Neuron (in vitro differentiated cells): Measurements from ENCODE around the gene CFHR2.
"Not testable (repeated sequence)": the region's sequence is repeated elsewhere in the genome, so short reads cannot be mapped to it uniquely, and the experiment has no call there.

Experiments
- H2AFZ ChIP-seq: one replicate; pipeline ENCODE4 v1.6.1; 2013; ENCODE audit warnings: low read depth, mild to moderate bottlenecking, inconsistent platforms, low read length, moderate library complexity
- H3K27me3 ChIP-seq: one replicate; pipeline ENCODE4 v1.6.1; 2013; ENCODE audit warnings: low read length; ENCODE audit not compliant: insufficient read depth
- H3K36me3 ChIP-seq: one replicate; pipeline ENCODE4 v1.6.1; 2013; ENCODE audit warnings: low read length; ENCODE audit not compliant: insufficient read depth
- H3K4me1 ChIP-seq: one replicate; pipeline ENCODE4 v1.6.1; 2013; ENCODE audit warnings: low read length; ENCODE audit not compliant: insufficient read depth
- H3K4me3 ChIP-seq: 2 replicates; pipeline ENCODE4 v1.5.1; 2013; ENCODE audit warnings: mild to moderate bottlenecking, low read length, moderate library complexity
- H3K9me3 ChIP-seq: one replicate; pipeline ENCODE4 v1.6.1; 2013; ENCODE audit warnings: low read length

Gene CFHR2

DNA sequence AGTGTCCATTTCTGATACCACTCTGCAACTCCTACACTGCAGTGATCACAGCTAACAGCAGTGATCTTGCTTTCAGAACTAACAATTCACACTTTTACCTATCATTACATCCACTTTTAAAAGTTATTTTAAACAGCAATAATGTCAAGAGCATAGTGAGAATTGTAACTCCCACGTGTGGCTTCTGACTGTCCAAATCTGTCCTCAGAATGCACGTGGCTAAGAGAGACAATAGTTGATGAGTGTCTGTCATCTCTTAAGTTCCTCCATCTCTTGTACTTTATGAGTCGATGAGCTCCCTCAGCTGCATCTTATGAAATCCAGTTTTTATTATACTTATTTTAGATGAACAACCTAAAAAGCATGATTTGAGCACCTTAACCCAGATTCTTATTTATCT is 17.3 kb downstream of the CFHR2 start:
- Histone ChIP-seq H3K4me3 (no peak overlapping the region), H2AFZ (no peak overlapping the region), H3K4me1 (no peaks in the 10 kb centered on the region), H3K9me3 (no peaks in the 10 kb centered on the region), H3K36me3 (no peaks in the 10 kb centered on the region), H3K27me3 (no peaks in the 10 kb centered on the region)

DNA sequence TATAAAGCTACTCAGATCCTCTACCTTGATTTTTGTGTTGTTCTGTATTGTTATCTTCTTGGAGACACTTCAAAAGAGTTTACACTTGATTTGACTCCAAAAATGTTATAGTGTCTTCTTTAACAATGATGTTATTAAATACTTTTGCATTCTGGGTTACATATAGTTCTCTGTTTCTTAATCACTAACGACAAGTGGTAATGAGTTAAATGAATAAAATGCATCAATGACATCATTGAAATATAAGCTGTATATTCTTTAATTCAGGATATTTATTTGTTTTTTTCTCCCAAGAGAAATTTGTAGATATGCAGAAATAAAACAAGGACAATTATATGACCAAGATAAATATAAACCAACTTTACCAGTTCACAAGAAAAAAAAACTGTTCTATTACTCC is 26.6 kb downstream of the CFHR2 start:
- no peaks in the 10 kb centered on the region for H3K9me3 ChIP-seq
- H3K36me3 ChIP-seq = no peaks in the 10 kb centered on the region
- no peaks in the 10 kb centered on the region for H3K4me1 ChIP-seq
- no peaks in the 10 kb centered on the region for H3K27me3 ChIP-seq
- no peak overlapping the region for H2AFZ ChIP-seq
- no peak overlapping the region for H3K4me3 ChIP-seq

DNA sequence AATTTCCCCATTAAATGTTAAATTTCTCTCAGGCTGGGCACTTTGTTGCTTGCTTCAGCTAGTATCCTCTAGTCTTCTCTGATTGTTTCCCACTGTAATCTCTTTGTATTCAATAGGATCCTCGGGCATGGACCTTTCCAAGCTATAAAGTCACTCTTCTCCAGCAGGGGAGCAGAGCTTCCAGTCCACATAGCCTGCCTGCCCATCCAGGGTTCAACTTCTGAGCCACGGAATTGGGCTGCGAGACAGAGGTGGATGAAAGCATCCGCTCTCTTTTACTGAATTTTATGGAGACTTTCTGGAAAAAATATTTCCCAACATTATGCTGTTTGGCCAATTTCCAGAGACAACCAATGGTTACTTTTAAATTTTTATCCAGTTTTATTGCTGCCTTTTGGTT is 32.7 kb downstream of the CFHR2 start:
- Histone ChIP-seq H3K4me3 (no peak overlapping the region), H3K36me3 (no peaks in the 10 kb centered on the region)

DNA sequence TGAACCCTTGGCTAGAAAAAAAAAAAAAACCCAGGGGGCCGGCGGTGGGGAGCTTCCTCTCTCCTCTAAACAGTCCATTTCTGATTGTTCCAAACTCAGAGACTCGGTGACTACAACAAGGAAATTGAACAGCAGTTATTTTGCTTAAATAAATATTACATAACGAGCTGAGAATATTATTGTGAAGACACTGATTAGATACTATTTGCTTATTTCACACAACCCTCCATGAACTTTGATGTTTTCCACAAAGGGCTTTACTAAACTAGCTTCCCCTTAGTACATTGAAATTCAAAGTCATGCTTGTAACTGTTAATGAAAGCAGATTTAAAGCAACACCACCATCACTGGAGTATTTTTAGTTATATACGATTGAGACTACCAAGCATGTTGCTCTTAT is 33.7 kb downstream of the CFHR2 start, which contains the start of gene CFHR5:
Gene CFHR5, plus strand, starts transcription at position 279 of the 400 bp plus-strand sequence. Its CDS starts 109 bp downstream, at position 388.
- Histone ChIP-seq H3K4me3 (no peak within 1 kb of the TSS), H3K9me3 (no peaks in the 10 kb centered on the region), H3K4me1 (no peaks in the 10 kb centered on the region), H3K36me3 (no peaks in the 10 kb centered on the region), H3K27me3 (no peaks in the 10 kb centered on the region), H2AFZ (no peak within 1 kb of the TSS)

More for the DNA sequence above, 32.7 kb downstream of the CFHR2 start:
- Histone ChIP-seq H3K27me3 (no peaks in the 10 kb centered on the region), H3K9me3 (no peaks in the 10 kb centered on the region), H2AFZ (no peak overlapping the region), H3K4me1 (no peaks in the 10 kb centered on the region)

DNA sequence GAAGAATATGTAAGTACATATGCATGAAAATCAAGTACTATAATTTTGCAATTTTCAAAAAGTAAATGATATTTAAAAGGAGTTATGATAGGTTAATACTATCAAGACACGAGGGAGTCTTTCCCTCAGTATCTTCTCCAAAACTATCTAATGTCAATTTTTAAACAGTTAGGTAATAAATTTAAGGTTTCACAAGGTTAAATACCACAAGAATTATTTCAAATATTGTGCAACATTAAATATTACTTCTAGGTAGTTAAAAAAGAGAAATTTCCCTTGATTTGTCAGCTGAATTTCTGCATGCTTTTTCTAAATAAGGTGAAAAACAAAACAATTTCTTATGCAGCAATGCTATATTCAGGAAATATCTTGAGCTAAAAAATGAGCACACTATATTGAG is 37.3 kb downstream of the CFHR2 start:
- Histone ChIP-seq H3K36me3 (no peaks in the 10 kb centered on the region), H3K4me1 (no peaks in the 10 kb centered on the region), H3K4me3 (no peak overlapping the region), H3K9me3 (no peaks in the 10 kb centered on the region), H2AFZ (no peak overlapping the region), H3K27me3 (no peaks in the 10 kb centered on the region)

DNA sequence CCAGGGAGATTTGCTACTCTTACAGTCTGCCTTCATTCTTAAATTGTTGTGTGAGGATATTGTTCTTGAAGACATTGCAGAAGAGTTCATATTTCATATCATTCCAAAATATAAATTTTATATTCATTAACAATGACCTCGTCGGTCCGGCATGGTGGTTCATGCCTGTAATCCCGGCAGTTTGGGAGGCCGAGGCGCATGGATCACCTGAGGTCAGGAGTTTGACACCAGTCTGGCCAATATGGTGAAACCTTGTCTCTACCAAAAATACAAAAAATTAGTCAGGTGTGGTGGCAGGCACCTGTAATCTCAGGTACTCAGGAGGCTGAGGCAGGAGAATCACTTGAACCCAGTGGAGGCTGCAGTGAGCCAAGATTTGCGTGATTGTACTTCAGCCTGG is 38.7 kb downstream of the CFHR2 start:
- H3K9me3 ChIP-seq, H3K4me3 ChIP-seq, H3K4me1 ChIP-seq, H3K36me3 ChIP-seq, H2AFZ ChIP-seq, H3K27me3 ChIP-seq: not testable (repeated sequence)

DNA sequence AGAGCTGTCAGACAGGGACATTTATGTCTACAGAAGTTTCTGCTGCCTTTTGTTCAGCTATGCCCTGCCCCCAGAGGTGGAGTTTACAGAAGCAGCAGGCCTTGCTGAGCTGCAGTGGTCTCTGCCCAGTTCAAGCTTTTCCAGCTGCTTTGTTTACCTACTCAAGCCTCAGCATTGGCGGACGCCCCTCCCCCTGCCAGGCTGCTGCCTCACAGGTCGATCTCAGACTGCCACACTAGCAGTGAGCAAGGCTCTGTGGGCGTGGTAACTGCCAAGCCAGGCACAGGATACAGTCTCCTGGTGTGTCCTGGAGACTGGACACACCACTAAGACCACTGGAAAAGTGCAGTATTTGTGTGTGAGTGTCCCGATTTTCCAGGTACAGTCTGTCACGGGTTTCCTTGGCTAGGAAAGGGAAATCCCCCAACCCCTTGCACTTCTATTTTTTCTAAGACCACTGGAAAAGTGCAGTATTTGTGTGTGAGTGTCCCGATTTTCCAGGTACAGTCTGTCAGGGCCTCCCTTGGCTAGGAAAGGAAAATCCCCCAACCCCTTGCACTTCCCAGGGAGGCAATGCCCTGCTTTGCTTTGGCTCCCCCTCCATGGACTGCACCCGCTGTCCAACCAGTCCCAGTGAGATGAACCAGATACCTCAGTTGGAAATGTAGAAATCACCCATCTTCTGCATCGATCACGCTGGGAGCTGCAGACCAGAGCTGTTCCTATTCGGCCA is 48.5 kb downstream of the CFHR2 start:
- H3K4me3 ChIP-seq = peak overlapping the region; percentile 22
- H2AFZ ChIP-seq = peak overlapping the region; percentile 82
- not testable (repeated sequence) for H3K4me1 ChIP-seq, H3K36me3 ChIP-seq, H3K9me3 ChIP-seq, H3K27me3 ChIP-seq

DNA sequence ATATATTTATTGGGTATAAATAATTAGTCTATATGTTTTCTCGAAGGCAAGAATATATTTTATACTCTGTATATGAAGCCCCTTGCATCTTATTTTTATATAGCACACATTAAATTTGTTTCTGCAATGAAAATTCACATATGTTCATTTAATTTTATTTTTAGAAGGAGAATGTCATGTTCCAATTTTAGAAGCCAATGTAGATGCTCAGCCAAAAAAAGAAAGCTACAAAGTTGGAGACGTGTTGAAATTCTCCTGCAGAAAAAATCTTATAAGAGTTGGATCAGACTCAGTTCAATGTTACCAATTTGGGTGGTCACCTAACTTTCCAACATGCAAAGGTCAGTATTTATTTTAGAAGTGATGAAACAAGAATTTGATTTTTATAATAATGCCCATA is 50.4 kb downstream of the CFHR2 start:
- H3K4me1 ChIP-seq = peaks cover 4% of the 10 kb centered on the region
- H3K27me3 ChIP-seq = no peaks in the 10 kb centered on the region
- no peaks in the 10 kb centered on the region for H3K9me3 ChIP-seq
- no peak overlapping the region for H3K4me3 ChIP-seq
- H2AFZ ChIP-seq = no peak overlapping the region
- no peaks in the 10 kb centered on the region for H3K36me3 ChIP-seq

DNA sequence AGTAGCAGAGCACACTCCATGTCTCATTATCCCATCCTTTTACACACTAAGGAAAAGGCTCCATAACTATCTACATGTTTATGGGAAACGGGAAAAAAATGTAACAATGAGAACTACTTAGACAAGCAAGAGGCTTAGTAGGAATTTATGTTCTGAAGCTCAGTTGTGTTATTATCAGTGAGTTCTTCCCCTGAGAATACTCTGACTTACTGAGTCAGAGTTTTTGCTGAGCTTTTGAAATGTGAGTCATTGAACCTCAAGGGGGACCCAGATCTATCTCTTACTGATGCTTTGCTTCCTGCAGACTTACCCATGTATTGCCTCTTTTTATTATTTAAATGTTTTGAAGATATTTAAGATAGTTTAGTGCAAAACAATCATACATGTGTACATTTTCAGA is 53.9 kb downstream of the CFHR2 start:
- Histone ChIP-seq H3K4me3 (no peak overlapping the region), H3K36me3 (no peaks in the 10 kb centered on the region), H3K9me3 (no peaks in the 10 kb centered on the region), H3K4me1 (no peaks in the 10 kb centered on the region), H2AFZ (no peak overlapping the region), H3K27me3 (no peaks in the 10 kb centered on the region)

DNA sequence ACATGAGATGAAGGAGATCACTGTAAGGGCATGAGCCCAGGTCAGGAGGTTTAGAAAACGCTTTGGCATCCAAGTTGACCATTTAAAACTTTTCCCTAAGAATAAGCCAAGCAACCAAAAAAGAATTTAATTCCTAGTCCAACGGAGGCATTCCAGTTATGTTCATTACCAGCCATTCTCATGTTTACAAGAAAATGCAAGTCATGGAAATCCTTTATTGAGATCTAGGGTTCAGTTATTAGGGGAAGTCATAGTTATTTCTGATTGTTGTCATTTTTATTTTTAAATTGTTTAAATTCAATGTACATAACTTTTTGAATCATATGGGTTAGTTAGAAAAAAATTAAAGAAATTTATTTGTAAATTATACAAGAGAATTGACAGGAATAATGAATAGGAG is 58.3 kb downstream of the CFHR2 start:
- Histone ChIP-seq H3K4me1 (no peaks in the 10 kb centered on the region), H3K9me3 (no peaks in the 10 kb centered on the region), H3K4me3 (no peak overlapping the region), H3K36me3 (no peaks in the 10 kb centered on the region), H3K27me3 (no peaks in the 10 kb centered on the region), H2AFZ (no peak overlapping the region)

DNA sequence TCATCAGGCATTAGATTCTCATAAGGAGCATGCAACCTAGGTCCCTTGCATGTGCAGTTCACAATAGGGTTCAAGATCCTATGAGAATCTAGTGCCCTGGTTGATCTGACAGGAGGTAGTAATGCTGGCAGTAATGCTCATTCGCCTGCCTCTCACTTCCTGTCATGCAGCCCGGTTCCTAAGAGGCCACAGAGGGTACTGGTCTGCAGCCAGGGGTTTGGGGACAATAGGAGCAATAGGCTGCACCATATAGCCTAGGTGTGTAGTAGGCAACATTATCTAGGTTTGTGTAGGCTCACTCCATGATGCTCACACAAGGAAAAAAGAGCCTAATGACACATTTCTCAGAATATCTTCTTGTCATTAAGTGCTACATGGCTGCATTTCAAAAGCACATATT is 59.6 kb downstream of the CFHR2 start:
- no peaks in the 10 kb centered on the region for H3K9me3 ChIP-seq
- H3K27me3 ChIP-seq = no peaks in the 10 kb centered on the region
- no peaks in the 10 kb centered on the region for H3K4me1 ChIP-seq
- no peak overlapping the region for H3K4me3 ChIP-seq
- H3K36me3 ChIP-seq = no peaks in the 10 kb centered on the region
- H2AFZ ChIP-seq = no peak overlapping the region

DNA sequence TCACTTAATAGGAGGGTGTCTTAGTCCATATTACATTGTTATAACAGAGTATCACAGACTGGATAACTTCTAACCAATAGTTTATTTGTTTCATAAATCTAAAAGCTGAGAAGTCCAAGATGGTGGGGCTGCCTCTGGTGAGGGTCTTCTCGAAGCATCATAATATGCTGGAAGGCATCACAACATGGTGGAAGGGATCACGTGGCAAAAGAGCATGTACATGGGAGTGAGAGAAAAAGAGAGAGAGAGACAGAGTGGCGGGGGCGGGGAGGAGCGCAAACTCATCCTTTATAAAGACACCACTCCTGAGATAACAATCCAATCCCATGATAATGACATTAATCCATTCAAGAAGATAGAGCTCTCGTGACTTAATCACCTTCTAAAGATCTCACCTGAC is 65.3 kb downstream of the CFHR2 start:
- Histone ChIP-seq H3K4me1 (no peaks in the 10 kb centered on the region), H3K36me3 (no peaks in the 10 kb centered on the region), H3K27me3 (no peaks in the 10 kb centered on the region)

More for the DNA sequence above, 65.3 kb downstream of the CFHR2 start:
- Histone ChIP-seq H3K4me3 (no peak overlapping the region), H2AFZ (no peak overlapping the region), H3K9me3 (no peaks in the 10 kb centered on the region)
